HG03159 (cell line): ENCODE data around the gene WDFY2.

Experiments used
- ATAC-seq: cut with Tn5 transposase; IDR thresholded peaks from one replicate; pipeline ENCODE4 v1.9.1; 2021; ENCODE audit warnings: mild to moderate bottlenecking, moderate library complexity; ENCODE audit not compliant: unreplicated experiment

WDFY2 gene

GRCh38 chr13:51659276-51660127 is 75.2 kb downstream of the WDFY2 start:
- ATAC-seq, result no peak

DNA sequence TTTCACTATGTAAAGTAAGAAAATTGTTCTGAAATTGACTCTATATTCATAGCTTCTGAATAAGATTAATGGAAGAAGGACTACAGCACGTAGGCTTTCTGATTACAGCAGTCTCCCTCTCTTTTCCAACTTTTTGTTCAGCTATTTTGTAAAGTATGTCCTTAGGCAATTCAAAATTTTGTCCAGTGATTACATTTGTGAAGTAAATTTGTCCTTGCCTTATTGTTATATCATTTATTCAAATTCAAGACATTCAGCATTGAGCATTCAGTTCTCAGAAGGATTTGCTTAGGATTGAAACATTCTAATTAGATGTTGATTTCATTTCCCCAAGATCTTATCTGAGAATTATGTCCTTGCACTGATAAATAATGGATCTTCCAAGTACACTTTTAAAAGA is 76.6 kb downstream of the WDFY2 start:
- no peak for ATAC-seq

DNA sequence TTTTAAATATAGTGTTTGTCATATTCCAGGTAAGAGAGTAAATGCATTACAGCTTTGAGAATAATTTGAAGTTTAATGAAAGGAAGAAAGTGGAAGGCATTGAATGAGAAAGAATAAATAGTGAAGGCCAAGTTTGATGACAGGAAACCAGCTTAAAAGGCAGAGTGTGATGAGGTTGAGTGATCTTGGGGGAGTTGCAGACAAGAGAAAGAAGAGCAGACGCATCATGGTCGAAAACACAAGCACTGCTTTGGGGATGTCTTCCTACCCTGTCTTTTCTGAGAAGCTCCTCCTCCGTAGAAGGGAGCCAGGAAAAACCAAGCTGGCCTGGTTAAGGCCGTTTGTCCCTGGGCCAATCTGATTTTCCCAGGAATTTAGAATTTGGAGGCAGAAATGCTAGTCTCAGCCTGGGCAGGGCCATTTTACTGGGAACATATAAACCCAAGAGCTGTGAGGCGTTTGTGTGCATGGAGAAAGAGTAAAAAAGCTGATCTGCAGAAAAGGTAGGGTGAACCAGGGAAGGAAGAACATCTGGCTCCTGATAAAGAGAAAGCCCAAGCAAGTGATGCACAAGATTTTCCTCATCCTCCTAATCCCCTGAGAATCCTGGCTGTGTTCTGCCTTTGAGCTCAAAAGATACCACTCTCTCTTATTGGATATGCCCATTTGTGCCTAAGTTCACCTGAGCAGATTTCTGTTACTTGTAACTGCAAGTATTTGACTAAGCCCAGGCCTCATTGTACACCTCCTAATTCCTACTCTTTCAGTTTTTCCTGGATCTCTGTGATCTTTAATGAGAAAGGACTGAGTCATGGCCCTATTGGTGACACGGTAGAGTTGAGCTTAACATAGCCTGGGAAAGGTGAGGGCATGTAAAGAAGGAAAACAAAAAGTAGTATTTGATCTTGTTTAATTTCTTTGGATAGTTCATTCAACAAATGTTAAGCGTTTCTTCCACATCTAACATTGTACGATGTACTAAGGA is 80.0 kb downstream of the WDFY2 start:
- no peak for ATAC-seq

- ATAC-seq, result no peak
These were observed 81.2 kb downstream of the WDFY2 start for GRCh38 chr13:51665456-51665855.

- no peak for ATAC-seq
These were observed 82.1 kb downstream of the WDFY2 start for GRCh38 chr13:51666374-51666773.

- ATAC-seq, result no peak
These were observed 82.6 kb downstream of the WDFY2 start for GRCh38 chr13:51666839-51667238.

GRCh38 chr13:51668580-51669195 is 84.4 kb downstream of the WDFY2 start:
- no peak for ATAC-seq

GRCh38 chr13:51673165-51673564 is 88.9 kb downstream of the WDFY2 start:
- ATAC-seq, result no peak

GRCh38 chr13:51674276-51674675 is 90.0 kb downstream of the WDFY2 start:
- ATAC-seq, result no peak

- no peak for ATAC-seq
These were observed 91.1 kb downstream of the WDFY2 start for GRCh38 chr13:51675385-51675784.

- ATAC-seq, result no peak
These were observed 91.6 kb downstream of the WDFY2 start for GRCh38 chr13:51675877-51676276.

DNA sequence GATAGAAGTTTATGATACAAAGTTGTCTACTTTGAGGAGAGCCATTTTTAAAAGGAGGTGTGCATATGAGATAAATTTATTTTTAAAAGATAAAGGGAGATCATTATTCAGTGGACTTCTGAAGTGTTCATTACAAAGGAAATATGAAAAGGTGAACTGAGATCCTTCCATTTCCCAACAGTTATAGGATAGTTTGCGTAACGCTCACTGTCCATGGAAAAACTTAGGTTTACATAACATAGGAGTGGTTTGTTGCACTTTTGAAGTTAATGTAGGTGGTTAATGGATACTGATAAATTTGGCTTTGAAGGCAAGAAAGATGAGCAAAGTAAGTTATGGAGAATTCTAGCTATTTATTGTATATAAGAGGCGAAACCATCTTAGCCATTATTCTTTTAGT is 92.5 kb downstream of the WDFY2 start:
- no peak for ATAC-seq

GRCh38 chr13:51678420-51678819 is 94.2 kb downstream of the WDFY2 start:
- no peak for ATAC-seq

DNA sequence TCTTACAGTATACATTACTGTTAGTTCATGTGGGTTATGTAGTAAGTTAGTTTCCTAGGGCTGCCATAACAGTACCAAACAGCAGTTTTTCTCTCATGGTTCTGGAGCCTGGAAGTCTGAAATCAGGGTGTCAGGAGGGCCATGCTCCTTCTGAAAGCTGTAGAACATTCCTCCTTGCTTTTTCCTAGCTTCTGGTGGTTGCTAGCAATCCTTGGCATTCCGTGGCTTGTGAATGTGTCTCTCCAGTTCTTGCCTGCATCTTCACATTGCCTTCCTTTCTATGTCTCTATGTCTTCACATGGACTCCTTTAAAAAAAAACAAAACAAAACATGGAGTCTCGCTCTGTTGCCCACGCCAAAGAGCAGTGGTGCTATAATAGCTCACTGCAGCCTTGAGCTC is 95.4 kb downstream of the WDFY2 start:
- no peak for ATAC-seq

DNA sequence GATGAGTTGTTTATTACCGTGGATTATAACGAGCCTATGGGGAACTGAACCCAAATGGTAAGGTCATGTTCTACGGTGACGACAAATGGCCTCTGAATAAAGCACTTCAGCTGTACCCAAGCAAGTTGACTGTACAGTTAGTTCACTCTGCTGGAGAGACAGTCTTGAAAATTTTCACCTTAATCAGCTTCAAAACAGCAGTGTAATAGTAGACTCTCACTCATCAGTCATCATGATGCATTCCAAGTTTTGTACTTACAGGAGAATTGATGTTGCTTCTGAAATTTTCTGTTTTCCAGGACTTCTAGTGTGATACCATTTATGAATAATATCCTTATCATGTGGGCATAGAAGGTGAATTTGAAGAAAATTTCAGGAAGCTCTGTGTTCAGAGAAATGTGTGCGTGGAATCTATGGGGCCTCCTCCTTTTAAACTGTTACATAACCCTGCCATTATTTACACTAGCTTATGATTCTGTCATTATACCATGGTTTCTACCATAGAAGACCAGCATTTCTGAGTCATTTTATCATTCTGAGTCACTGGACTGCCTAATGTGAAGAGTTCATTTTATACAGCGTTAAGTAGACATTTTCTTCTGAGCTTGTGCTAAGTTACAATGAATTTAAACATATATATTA is 96.9 kb downstream of the WDFY2 start:
- ATAC-seq, result peak; percentile 49

- ATAC-seq, result no peak
These were observed 98.4 kb downstream of the WDFY2 start for GRCh38 chr13:51682686-51683085.

DNA sequence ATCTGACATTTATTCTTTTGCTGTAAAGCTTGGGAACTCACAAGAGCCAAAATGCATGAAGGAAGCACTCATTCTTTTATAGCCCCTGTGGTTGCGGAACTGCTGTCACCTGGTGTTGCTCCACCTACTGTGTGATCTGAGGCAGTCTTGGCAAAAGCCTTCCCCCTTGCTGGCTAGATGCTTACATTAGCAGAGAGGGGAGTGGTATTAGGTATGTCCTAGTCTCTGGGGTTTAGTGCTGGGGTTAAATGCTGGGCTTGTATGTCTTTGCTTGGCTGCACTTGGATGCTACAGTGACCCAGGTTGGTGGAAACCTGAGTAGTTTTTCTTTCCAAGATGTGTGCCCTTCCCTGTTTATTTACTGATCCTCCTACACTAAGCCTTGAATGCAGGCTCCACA is 99.3 kb downstream of the WDFY2 start:
- no peak for ATAC-seq

GRCh38 chr13:51684076-51684475 is 99.8 kb downstream of the WDFY2 start:
- ATAC-seq, result no peak

- ATAC-seq, result no peak
These were observed 103.9 kb downstream of the WDFY2 start for GRCh38 chr13:51687947-51688714.
